ENCODE measurements around the gene TVP23A. TPM values are rescaled to one million over a fixed set of nuclear protein-coding genes. Genes with fewer than 3 reads are reported as not detected.

The TVP23A gene
- total and polyA plus RNA-seq, 10 of the 15 experiments (the other 5 are each of a cell fraction or from before 2014, with no cell fraction given) = 1.1 to 6.4 (median 2.2) TPM

- no peak for TF ChIP-seq USF2 (IDR thresholded peaks at IDR 0.05; ENCODE audit: borderline replicate concordance, low read depth, low read length)
- no peak for TF ChIP-seq REST (IDR thresholded peaks at IDR 0.05; ENCODE audit: low read depth, low read length)
- no peak for TF ChIP-seq CHD1 (IDR thresholded peaks at IDR 0.05; ENCODE audit: low read depth, low read length)
- TF ChIP-seq RELA (IDR thresholded peaks at IDR 0.05; ENCODE audit: borderline replicate concordance, partially characterized antibody) = no peak
- peak; percentile 97 for TF ChIP-seq ZNF217 (IDR thresholded peaks at IDR 0.05)
- no peak for TF ChIP-seq ZBTB4 (CRISPR knock-in tag; IDR thresholded peaks at IDR 0.05)
- TF ChIP-seq ZNF687 (IDR thresholded peaks at IDR 0.05) = peak; percentile 62; the same call in 1 of the 2 replicates
- TF ChIP-seq SMARCA5 (IDR thresholded peaks at IDR 0.05) = peak; percentile 92
- no peak for TF ChIP-seq PRDM15 (CRISPR knock-in tag; IDR thresholded peaks at IDR 0.05)
- TF ChIP-seq FOS (IDR thresholded peaks at IDR 0.05; ENCODE audit: borderline replicate concordance, extremely low read depth, insufficient read length) = no peak
These were observed 6.1 kb downstream of the TVP23A start (continued) for GRCh38 chr16:10812312-10813098.
